Effector memory CD4-positive, alpha-beta T cell (primary cell): ENCODE measurements around the gene USP6NL.
A peak's percentile ranks its signal among the peaks of the same experiment; 100 is the strongest.

Experiments
- DNase-seq, 3 donors: peaks; one replicate each; pipeline ENCODE4 v3.0.0-alpha.2; 2020
- H3K27ac ChIP-seq: 2 replicates; pipeline ENCODE4 v1.7.0; 2013; ENCODE audit warnings: mild to moderate bottlenecking, low read length, moderate library complexity; ENCODE audit not compliant: insufficient read depth, poor library complexity, severe bottlenecking
- H3K27me3 ChIP-seq: replicated peaks from 2 replicates; pipeline ENCODE4 v1.7.0; 2013; ENCODE audit warnings: mild to moderate bottlenecking, low read length; ENCODE audit not compliant: insufficient read depth, control insufficient read depth, poor library complexity, severe bottlenecking
- H3K36me3 ChIP-seq: 2 replicates; pipeline ENCODE4 v1.7.0; 2013; ENCODE audit warnings: mild to moderate bottlenecking, low read length, moderate library complexity; ENCODE audit not compliant: control insufficient read depth, insufficient read depth
- H3K4me1 ChIP-seq: 2 replicates; pipeline ENCODE4 v1.7.0; 2013; ENCODE audit warnings: low read length, mild to moderate bottlenecking; ENCODE audit not compliant: control insufficient read depth, insufficient read depth, poor library complexity, severe bottlenecking
- H3K4me3 ChIP-seq: 2 replicates; pipeline ENCODE4 v1.7.0; 2013; ENCODE audit warnings: low read length, low read depth, mild to moderate bottlenecking; ENCODE audit not compliant: insufficient read depth, poor library complexity, severe bottlenecking
- H3K9me3 ChIP-seq: 2 replicates; pipeline ENCODE4 v1.7.0; 2013; ENCODE audit warnings: mild to moderate bottlenecking, low read length, moderate library complexity; ENCODE audit not compliant: control insufficient read depth

Gene USP6NL

GRCh38 chr10:11475831-11476434 lies 135.5 kb downstream of the USP6NL start:
- no peak overlapping the region for H3K4me3 ChIP-seq
- no peak for DNase-seq
- no peak overlapping the region for H3K27ac ChIP-seq

GRCh38 chr10:11473128-11473760 lies 138.2 kb downstream of the USP6NL start:
- H3K4me1 ChIP-seq: no peaks in the 10 kb centered on the region
- H3K4me3 ChIP-seq: no peak overlapping the region
- H3K9me3 ChIP-seq: no peaks in the 10 kb centered on the region
- H3K36me3 ChIP-seq: no peaks in the 10 kb centered on the region
- no peak for DNase-seq
- no peak overlapping the region for H3K27ac ChIP-seq
- H3K27me3 ChIP-seq: no peaks in the 10 kb centered on the region

More at GRCh38 chr10:11475831-11476434, 135.5 kb downstream of the USP6NL start:
- H3K9me3 ChIP-seq: no peaks in the 10 kb centered on the region
- no peaks in the 10 kb centered on the region for H3K27me3 ChIP-seq
- H3K36me3 ChIP-seq: no peaks in the 10 kb centered on the region
- H3K4me1 ChIP-seq: peaks cover 1% of the 10 kb centered on the region

- no peaks in the 10 kb centered on the region for H3K9me3 ChIP-seq
- H3K4me1 ChIP-seq: no peaks in the 10 kb centered on the region
- no peak overlapping the region for H3K27ac ChIP-seq
- H3K27me3 ChIP-seq: no peaks in the 10 kb centered on the region
- peak; percentile 37 to 52 (median 40) for DNase-seq
- no peak overlapping the region for H3K4me3 ChIP-seq
- H3K36me3 ChIP-seq: no peaks in the 10 kb centered on the region
Measured at GRCh38 chr10:11472158-11472753, 139.2 kb downstream of the USP6NL start.

GRCh38 chr10:11469575-11470391 lies 141.7 kb downstream of the USP6NL start:
- H3K27me3 ChIP-seq: no peaks in the 10 kb centered on the region
- no peaks in the 10 kb centered on the region for H3K4me1 ChIP-seq
- no peak overlapping the region for H3K27ac ChIP-seq
- H3K9me3 ChIP-seq: no peaks in the 10 kb centered on the region
- no peak for DNase-seq
- H3K4me3 ChIP-seq: no peak overlapping the region
- no peaks in the 10 kb centered on the region for H3K36me3 ChIP-seq

- DNase-seq: no peak
Measured at GRCh38 chr10:11468126-11468742, 143.2 kb downstream of the USP6NL start.

GRCh38 chr10:11465406-11465805 lies 146.0 kb downstream of the USP6NL start:
- DNase-seq: no peak
- Histone ChIP-seq H3K27ac (no peak overlapping the region), H3K9me3 (no peaks in the 10 kb centered on the region), H3K36me3 (no peaks in the 10 kb centered on the region), H3K27me3 (no peaks in the 10 kb centered on the region), H3K4me1 (no peaks in the 10 kb centered on the region), H3K4me3 (no peak overlapping the region)

More at GRCh38 chr10:11468126-11468742, 143.2 kb downstream of the USP6NL start:
- no peak overlapping the region for H3K4me3 ChIP-seq
- H3K9me3 ChIP-seq: no peaks in the 10 kb centered on the region
- no peaks in the 10 kb centered on the region for H3K4me1 ChIP-seq
- H3K27ac ChIP-seq: no peak overlapping the region
- no peaks in the 10 kb centered on the region for H3K27me3 ChIP-seq
- H3K36me3 ChIP-seq: no peaks in the 10 kb centered on the region

- H3K36me3 ChIP-seq: no peaks in the 10 kb centered on the region
- no peak overlapping the region for H3K27ac ChIP-seq
- H3K4me3 ChIP-seq: no peak overlapping the region
- DNase-seq: no peak
- no peaks in the 10 kb centered on the region for H3K4me1 ChIP-seq
- H3K9me3 ChIP-seq: no peaks in the 10 kb centered on the region
- H3K27me3 ChIP-seq: no peaks in the 10 kb centered on the region
Measured at GRCh38 chr10:11463111-11463510, 148.3 kb downstream of the USP6NL start.

GRCh38 chr10:11462071-11462470 lies 149.4 kb downstream of the USP6NL start:
- H3K9me3 ChIP-seq: no peaks in the 10 kb centered on the region
- no peak for DNase-seq
- H3K4me3 ChIP-seq: no peak overlapping the region
- H3K36me3 ChIP-seq: no peaks in the 10 kb centered on the region
- H3K4me1 ChIP-seq: no peaks in the 10 kb centered on the region
- H3K27me3 ChIP-seq: no peaks in the 10 kb centered on the region
- no peak overlapping the region for H3K27ac ChIP-seq

GRCh38 chr10:11457336-11457735 lies 154.1 kb downstream of the USP6NL start:
- no peaks in the 10 kb centered on the region for H3K4me1 ChIP-seq
- no peaks in the 10 kb centered on the region for H3K27me3 ChIP-seq
- DNase-seq: no peak
- H3K36me3 ChIP-seq: no peaks in the 10 kb centered on the region
- H3K4me3 ChIP-seq: no peak overlapping the region
- no peaks in the 10 kb centered on the region for H3K9me3 ChIP-seq
- no peak overlapping the region for H3K27ac ChIP-seq
